Inferior parietal cortex (tissue), 1 donor: ENCODE results near the gene ABCG8.
"Not testable (repeated sequence)": the region's sequence is repeated elsewhere in the genome, so short reads cannot be mapped to it uniquely, and the experiment has no call there.

ENCODE experiments used
- DNase-seq: peaks from one replicate; pipeline ENCODE4 v3.0.0-alpha.2; 2016; ENCODE audit errors: extremely low spot score

The ABCG8 gene

DNA sequence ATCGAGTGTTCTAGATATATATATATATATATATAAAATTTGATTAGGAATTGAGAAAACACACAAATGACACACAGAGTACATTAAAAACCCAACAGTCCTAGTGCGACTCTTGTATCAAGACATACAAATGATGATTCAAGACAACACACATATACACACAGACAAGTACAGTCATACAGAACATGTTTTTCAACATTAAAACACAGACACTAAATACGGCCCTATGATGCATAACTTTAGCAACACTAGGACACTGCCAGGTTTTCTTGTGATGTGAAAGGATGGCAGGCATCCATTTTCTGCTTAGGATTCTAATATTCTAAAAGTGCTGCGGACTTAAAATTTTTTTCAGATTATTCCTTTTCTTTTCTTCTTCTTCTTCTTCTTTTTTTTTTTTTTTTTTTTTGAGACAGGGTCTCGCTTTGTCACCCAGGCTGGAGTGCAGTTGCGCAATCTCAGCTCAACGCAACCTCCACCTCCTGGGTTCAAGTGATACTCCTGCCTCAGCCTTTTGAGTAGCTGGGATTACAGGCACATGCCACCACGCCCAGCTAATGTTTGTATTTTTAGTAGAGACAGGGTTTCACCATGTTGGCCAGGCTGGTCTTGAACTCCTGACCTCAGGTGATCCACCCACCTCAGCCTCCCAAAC, 72.5 kb downstream of the ABCG8 start:
- not testable (repeated sequence) for DNase-seq

DNA sequence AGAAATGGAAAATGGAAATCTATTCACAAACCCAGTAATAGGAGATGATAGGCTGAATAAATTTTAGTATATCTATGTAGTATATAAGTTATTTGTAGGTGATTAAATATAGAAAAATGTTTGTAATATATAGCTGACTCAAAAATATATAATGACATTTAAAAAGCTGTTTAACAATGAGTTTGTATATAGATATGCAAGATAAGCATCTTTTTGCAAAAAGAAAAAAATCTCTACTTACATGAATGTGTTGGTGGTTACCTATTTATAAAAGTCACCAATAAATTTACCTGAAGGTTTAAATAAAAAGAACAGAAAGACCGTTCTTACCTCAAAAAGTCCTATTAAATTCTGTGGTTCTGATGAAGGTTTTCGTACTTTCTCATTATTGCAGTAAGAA, 85.7 kb downstream of the ABCG8 start:
- no peak for DNase-seq

DNA sequence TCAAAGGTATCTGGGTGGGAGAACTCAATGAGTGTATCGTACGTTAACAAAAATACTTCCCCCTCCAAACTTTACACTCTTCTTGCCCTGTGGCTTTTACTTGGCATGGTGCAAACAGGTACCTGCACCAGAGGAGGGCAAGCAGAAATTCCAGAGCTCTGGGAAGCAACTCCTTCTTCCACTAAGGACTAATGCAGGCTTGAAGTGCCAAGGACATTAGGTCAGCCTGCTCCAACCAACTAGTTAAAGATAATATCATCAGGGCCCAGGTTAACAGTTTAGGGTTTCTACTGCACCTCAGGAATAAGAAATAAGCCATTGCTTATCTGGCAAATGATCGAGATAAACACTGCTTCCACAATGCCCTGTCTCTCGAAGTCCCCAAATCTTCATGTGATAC, 86.7 kb downstream of the ABCG8 start:
- DNase-seq = no peak

DNA sequence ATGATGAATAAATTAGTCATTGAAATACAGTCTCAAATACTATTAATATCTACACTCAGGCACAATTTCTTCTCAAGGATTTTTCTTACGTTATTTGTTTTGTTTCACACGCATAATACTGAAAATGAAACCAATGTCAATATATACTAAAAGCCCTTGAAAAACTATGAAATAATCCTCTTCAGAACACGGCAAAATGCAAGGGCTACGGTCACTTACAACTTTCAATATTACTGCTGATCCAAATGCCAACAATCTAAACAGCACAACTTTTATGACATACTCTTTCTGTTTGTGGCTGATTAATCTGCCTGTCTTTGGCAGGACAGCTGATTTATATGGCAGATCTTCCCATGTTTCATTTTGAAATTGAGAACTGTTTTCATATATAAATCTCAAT, 88.7 kb downstream of the ABCG8 start:
- no peak for DNase-seq

DNA sequence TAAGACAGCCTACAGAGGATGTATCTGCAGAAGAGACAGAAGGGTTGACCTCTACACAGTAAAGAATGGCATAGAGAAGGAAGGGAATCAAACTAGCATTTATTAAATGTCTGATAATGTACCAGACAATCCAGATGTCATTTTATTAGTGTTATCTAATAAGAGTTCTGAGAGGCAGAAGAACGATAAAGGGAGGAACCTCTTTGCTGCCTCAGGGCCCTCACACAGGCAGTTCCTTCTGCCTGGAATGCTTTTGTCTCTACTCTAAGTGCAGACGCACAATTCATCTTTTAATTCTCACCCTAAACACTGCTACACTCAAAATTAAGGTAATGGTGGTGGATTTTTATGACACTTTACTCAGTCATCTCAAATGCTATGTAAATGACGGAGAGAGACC, 92.5 kb downstream of the ABCG8 start:
- no peak for DNase-seq
